HEK293T (cell line): ENCODE measurements around the gene BSPRY.

ENCODE experiments used
- ARNT ChIP-seq: fragments of 450-650 bp; IDR thresholded peaks from 2 replicates; pipeline ENCODE4 v1.6.1; 2017; ENCODE audit warnings: mild to moderate bottlenecking
- BHLHE40 ChIP-seq: fragments of 450-650 bp; IDR thresholded peaks from 2 replicates; pipeline ENCODE4 v1.6.1; 2016; ENCODE audit warnings: mild to moderate bottlenecking, moderate library complexity, borderline replicate concordance
- ELF4 ChIP-seq: fragments of 450-650 bp; IDR thresholded peaks from 2 replicates; pipeline ENCODE4 v1.6.1; 2017; ENCODE audit warnings: antibody characterized with exemption
- FOXA1 ChIP-seq: fragments of 450-650 bp; IDR thresholded peaks from 2 replicates; pipeline ENCODE4 v1.6.1; 2016; ENCODE audit warnings: mild to moderate bottlenecking
- FOXK2 ChIP-seq: fragments of 450-650 bp; IDR thresholded peaks from 2 replicates; pipeline ENCODE4 v1.6.1; 2016; ENCODE audit warnings: mild to moderate bottlenecking
- FOXM1 ChIP-seq: fragments of 450-650 bp; IDR thresholded peaks from 2 replicates; pipeline ENCODE4 v1.6.1; 2017; ENCODE audit warnings: mild to moderate bottlenecking, borderline replicate concordance
- HDGF ChIP-seq: fragments of 450-650 bp; IDR thresholded peaks from 2 replicates; pipeline ENCODE4 v1.6.1; 2017; ENCODE audit warnings: antibody characterized with exemption, borderline replicate concordance
- L3MBTL2 ChIP-seq: fragments of 450-650 bp; conservative IDR thresholded peaks from 2 replicates; pipeline ENCODE4 v1.6.1; 2016; ENCODE audit warnings: mild to moderate bottlenecking
- LEF1 ChIP-seq: fragments of 450-650 bp; IDR thresholded peaks from 2 replicates; pipeline ENCODE4 v1.6.1; 2017; ENCODE audit warnings: mild to moderate bottlenecking, borderline replicate concordance
- NFRKB ChIP-seq: fragments of 450-650 bp; IDR thresholded peaks from 2 replicates; pipeline ENCODE4 v1.6.1; 2016; ENCODE audit warnings: mild to moderate bottlenecking, moderate library complexity
- PKNOX1 ChIP-seq: fragments of 450-650 bp; IDR thresholded peaks from 2 replicates; pipeline ENCODE4 v1.6.1; 2016
- SP1 ChIP-seq: fragments of 450-650 bp; IDR thresholded peaks from 2 replicates; pipeline ENCODE4 v1.6.1; 2017
- SUZ12 ChIP-seq: fragments of 450-650 bp; IDR thresholded peaks from 2 replicates; pipeline ENCODE4 v1.6.1; 2016; ENCODE audit warnings: mild to moderate bottlenecking
- ZNF384 ChIP-seq: fragments of 450-650 bp; IDR thresholded peaks from 2 replicates; pipeline ENCODE4 v1.6.1; 2016

GRCh38 chr9:113307396-113307975, 41.9 kb upstream of the BSPRY start:
- no peak for TF ChIP-seq FOXM1
- TF ChIP-seq FOXK2, result no peak
- TF ChIP-seq SP1, result no peak
- no peak for TF ChIP-seq PKNOX1
- no peak for TF ChIP-seq FOXA1
- TF ChIP-seq HDGF, result no peak
- TF ChIP-seq BHLHE40, result no peak
- TF ChIP-seq SUZ12, result no peak
- no peak for TF ChIP-seq ARNT
- TF ChIP-seq LEF1, result no peak
- TF ChIP-seq ZNF384, result no peak
- TF ChIP-seq NFRKB, result no peak
- TF ChIP-seq ELF4, result no peak
- no peak for TF ChIP-seq L3MBTL2
